Left renal pelvis (tissue), 4 donors: ENCODE results near the gene AKAP9. TPM values are rescaled to one million over a fixed set of nuclear protein-coding genes. Genes with fewer than 3 reads are reported as not detected.
"Not testable (repeated sequence)": the region's sequence is repeated elsewhere in the genome, so short reads cannot be mapped to it uniquely, and the experiment has no call there.

Experiments used
- DNase-seq, 4 donors: peaks; one replicate each; pipeline ENCODE4 v3.0.0-alpha.2; 2013; ENCODE audit warnings: low read depth in 4 of 4, low spot score in 3 of 4
- polyA plus RNA-seq, 4 donors: library from polyadenylated mRNA; unstranded; fragments of 120-200 nt; gene quantifications; one replicate each; pipeline ENCODE4 v1.2.1, GENCODE V29; 2013; ENCODE audit not compliant: insufficient read length in 4 of 4

AKAP9 gene
- polyA plus RNA-seq, 4 donors, result 59.4 to 99.1 (median 86.7) TPM

DNA sequence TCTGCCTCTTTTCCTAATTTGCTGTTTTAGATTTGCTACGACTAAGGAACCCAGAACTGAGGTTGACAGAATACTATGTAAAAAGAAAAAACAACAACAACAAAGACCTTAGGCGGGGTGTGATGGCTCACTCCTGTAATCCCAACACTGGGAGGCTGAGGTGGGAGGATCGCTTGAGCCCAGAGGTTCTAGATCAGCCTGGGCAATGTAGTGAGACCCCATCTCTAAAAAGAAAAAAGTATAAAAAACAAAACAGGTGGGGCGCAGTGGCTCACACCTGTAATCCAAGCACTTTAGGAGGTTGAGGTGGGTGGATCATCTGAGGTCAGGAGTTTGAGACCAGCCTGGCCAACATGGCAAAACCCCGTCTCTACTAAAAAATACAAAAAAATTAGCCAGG, 4.3 kb downstream of the AKAP9 start:
- DNase-seq, result not testable (repeated sequence)

DNA sequence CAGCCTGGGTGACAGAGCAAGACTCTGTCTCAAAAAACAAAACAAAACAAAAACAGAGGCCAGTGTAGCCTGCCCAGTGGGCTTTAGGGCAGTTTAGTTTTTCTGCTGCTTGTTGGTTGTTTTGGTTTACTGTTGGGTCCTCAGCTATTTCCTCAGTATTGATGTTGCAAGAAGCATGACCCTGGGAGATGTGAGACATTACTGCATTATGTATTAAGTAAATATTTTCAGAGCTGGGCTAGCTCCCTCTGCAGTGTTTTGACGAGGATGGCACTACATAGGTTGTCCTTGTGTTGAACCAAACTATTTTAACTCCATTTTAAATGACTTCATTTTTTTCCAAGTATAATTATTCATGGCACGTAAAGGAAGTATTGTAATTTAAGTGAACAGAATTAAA, 4.8 kb downstream of the AKAP9 start:
- DNase-seq, result no peak

DNA sequence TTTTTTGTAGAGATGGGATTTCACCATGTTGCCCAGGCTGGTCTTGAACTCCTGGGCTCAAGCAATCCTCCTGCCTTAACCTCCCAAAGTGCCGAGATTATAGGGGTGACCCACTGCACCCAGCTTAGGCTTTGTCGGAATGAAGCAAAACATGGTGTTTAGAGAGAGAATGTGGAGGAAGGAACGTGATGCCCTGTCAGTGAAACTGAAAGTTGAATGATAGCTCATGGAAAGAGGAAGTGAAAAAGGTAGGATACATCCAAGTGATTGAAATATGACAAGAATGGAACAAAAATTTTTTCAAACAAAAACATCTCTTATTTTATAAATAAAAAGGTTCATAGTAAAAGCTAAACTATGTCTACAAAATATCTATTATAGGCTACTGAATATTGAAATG, 5.9 kb downstream of the AKAP9 start:
- no peak for DNase-seq

DNA sequence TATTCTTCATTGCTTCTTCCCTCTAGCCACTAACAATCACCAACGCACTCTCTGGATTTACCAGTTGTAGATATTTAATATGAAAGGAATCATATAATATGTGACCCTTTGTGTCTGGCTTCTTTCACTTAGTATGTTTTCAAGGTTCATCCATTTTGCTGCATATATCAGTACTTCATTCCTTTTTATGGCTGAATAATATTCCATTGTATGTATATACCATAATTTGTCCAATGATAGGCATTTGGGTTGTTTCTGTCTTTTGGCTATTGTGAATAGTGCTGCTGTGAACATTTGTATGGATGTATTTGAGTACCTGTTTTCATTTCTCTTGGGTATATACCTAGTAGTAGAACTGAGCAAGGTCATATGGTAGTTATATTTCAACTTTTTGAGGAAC, 7.3 kb downstream of the AKAP9 start:
- DNase-seq, result no peak

DNA sequence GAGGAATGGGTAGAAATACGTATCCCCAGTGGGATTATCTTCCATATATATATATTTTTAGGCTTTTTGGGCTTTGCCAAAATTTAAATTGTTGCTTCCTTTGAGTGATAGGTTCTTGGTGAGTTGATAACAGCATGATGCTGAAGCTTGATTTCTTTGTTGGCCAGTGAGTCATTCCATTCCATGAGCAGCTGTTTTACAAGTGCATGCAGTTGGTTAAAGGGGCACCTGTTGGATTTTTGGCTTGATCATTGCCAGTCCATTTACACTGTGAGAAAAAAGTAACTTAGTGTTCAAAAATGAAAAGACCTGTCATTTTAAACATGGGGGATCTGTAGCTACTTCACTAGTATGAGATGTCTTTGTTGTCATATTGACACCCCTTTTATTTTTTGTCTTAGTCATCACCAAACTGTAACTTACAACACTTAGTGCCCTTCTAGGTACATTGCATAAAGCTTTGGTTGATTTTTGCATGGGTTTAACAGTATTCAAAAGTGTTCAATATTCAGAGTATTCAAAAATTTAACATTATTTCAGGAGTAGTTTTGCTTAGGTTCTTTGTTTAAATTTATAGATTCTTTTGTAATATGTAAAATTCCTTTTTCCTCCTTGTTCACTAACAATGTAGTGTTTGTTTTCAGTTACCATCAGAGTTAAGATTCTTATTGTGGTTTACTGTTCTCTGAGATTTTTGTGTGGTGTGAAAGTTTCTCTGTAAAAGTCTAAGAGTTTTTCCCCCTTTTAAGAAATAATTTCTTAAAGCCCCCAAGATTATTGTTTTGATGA, 8.8 kb downstream of the AKAP9 start:
- no peak for DNase-seq

DNA sequence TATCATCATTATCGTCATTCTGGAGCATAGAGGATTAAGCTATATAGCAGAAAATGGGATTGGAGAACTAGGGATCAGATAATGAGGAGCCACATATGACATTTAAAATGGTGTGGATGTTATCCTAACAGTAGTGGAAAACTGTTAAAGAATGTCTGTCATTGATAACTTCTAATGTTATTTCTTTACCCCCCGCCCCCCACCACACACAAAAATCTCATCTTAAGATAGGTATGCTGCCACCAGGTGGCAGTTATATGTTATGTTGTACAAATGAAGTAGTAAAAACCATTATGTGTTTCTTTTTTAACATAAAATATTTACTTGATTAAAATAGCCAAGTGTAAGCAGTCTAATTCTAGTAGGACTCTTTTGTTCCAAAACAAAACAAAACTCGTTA, 13.0 kb downstream of the AKAP9 start:
- no peak for DNase-seq

DNA sequence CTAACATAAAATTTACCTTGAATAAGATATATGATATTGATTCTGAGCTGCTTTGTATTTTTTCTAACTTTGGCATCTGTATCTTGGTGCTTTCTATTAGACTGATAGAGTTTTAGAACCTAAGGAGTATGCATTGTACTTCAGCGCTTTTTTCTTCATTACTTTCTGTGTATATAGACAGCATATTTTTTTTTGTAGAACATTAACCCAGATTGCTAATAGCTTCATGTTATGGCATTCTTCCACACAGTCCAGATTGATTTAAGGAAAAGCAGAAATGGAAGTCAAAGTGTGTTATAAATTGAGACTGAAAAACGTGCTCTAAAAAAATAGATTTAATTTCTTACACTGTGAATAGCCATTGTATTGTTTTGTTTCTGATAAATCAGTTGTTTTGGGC, 15.8 kb downstream of the AKAP9 start:
- DNase-seq, result not testable (repeated sequence)

DNA sequence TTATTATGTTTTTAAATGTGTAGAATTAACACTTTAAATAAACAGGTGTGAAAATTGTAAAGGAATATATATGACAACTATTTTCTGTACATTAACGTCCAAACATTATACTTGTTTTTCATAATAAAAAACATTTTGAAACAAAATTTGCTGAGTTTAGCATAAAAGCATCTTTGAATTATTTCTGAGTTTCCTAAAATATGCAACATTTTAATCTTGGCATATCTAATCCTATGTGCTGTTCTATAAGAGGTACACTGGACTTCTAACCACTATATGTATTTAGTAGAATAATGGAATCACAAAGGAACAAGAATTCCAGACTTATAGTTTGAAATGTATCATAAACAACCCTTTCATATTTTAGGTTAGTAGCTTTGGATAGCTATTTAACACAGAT, 16.6 kb downstream of the AKAP9 start:
- no peak for DNase-seq

DNA sequence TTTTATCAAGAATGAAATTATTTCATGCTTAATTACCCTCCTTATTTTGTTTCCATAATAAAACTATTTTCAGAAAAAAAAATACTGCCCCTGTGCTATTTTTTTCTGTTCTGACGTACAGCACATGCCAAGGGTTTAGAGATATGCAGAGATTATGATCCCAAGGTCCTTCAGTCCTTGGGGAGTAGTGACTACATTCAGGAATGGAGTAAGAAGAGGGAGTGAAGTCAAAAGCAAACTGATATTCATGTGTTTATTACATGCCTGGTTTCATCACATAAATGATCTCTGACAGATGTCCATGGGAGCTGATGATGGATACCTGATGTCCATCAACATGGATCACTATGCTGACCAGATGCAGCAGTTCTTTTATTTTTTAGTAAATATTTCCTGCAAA, 17.2 kb downstream of the AKAP9 start:
- no peak for DNase-seq

DNA sequence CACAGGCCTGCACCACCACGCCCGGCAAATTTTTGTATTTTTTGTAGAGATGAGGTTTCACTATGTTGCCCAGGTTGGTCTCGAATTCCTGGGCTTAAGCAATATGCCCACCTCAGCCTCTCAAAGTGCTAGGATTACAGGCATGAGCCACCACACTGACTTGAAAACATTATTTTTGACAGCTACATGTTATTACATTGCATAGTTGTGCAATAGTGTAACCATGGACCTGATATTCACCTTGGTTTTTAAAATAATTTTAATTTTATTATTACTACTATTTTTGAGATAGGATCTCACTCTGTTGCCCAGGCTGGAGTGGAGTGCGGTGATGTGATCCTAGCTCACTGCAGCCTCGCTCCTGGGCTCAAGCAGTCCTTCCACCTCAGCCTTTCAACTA, 18.4 kb downstream of the AKAP9 start:
- no peak for DNase-seq

DNA sequence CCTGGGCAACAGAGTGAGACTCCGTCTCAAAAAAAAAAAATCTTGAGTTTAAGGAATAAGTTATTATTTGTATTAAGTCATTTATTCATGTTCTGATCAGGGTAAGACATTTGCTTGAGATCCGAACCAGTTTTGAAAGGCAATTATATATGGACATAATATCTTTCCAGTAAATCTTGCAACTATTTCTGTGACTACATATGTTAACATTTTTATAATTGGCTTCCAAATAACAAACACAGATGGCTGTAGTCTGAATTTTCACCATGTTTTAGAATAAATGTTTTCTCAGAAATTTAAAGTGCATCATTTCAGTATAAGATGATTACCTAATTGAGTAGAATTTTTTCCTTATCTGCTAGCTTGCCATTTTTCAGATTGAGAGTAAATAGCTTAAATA, 21.2 kb downstream of the AKAP9 start:
- DNase-seq, result no peak

DNA sequence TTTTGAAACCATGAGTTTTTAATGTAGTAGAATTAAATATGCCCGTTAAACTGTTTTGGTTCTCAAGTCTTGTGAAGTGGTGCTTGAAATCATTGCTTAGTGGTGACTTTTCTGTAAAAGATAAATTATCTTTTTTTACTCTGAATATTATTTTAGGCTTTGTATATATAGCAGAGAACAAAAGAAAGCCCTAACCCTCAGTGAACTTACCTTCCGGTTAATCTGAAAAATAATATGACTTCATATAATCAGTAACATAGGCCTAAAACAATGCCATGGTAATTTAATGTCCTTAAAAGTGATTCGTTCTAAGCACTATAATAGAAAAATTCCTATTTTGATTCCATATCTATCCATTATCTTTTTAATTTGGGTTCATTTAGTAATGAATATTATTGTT, 21.8 kb downstream of the AKAP9 start:
- DNase-seq, result no peak

DNA sequence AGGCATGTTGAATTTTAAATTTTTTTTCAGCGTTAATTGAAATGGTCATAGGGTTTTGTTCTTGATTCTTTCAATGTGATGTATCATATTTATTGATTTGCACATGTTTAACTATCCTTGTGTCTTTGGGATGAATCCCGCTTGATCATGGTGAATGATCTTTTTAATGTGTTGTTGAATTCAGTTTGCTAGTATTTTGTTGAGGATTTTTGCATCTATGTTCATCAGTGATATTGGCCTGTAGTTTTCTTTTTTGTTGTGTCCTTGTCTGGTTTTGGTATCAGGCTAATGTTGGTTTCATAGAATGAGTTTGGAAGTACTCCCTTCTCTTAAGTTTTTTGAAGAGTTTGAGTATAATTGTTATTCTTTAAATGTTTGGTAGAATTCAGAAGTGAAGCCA, 26.9 kb downstream of the AKAP9 start:
- DNase-seq, result not testable (repeated sequence)

DNA sequence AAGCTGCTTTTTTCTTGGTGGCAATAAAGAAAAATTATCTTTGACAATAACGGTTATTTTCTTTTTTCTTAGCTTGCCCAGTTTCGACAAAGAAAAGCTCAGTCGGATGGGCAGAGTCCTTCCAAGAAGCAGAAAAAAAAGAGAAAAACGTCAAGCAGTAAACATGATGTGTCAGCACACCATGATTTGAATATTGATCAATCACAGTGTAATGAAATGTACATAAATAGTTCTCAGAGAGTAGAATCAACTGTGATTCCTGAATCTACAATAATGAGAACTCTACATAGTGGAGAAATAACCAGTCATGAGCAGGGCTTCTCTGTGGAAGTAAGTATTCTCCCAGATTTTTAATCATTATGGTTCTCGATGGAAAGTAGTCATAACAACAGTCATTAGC, 33.0 kb downstream of the AKAP9 start:
- no peak for DNase-seq

DNA sequence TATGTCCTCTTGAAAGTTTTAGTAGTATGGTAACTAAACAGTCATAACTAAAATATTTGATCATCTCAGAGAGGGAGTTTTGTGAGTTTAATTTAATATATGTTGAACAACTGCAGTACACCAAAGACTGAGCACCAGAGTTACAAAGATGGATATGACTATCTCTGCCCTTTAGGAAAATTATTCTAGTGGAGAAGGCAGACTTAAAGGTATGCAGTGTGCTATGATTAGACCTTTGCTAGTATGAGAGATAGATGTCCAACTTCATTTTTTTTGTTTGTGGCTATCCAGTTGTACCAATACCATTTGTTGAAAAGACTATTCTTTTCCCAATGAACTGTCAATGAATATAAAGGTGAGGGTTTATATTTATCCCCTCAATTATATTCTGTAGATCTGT, 33.4 kb downstream of the AKAP9 start:
- DNase-seq, result no peak

DNA sequence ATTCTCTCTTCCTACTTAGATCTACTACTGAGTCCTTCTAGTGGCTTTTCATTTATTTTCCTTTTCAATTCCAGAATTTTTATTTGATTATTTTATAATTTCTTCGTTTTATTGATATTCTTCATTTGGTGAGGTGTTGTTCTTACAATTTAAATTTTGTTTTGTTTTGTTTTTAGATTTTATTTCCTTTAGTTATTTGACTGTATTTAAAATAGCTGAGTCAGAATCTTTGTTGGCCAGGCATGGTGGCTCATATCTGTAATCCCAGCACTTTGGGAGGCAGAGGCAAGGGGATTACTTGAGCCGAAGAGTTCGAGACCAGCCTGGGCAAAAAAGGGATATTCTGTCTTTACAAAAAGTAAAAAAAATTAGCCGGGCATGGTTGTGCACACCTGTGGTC, 36.1 kb downstream of the AKAP9 start:
- DNase-seq, result no peak

DNA sequence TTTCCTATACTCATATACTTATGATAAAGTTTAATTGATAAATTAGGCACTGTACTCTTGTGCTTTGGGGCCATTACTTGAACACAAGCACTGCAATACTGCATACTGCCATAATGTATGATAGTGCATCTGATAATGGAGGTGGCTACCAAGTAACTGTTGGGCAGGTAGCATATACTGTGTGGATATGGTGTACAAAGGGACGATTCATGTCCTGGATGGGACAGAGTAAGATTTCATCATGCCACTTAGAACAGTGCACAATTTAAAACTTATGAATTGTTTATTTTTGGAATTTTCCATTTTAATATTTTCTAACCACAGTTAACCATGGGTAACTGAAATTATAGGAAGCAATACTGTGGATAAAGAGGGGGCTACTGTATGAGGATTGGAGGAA, 38.9 kb downstream of the AKAP9 start:
- no peak for DNase-seq

DNA sequence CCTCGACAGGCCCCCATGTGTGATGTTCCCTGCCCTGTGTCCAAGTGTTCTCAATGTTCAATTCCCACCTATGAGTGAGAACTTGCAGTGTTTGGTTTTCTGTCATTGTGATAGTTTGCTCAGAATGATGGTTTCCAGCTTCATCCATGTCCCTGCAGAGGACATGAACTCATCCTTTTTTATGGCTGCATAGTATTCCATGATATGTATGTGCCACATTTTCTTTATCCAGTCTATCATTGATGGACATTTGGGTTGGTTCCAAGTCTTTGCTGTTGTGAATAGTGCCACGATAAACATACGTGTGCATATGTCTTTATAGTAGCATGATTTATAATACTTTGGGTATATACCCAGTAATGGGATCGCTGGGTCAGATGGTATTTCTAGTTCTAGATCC, 41.7 kb downstream of the AKAP9 start:
- DNase-seq, result not testable (repeated sequence)

DNA sequence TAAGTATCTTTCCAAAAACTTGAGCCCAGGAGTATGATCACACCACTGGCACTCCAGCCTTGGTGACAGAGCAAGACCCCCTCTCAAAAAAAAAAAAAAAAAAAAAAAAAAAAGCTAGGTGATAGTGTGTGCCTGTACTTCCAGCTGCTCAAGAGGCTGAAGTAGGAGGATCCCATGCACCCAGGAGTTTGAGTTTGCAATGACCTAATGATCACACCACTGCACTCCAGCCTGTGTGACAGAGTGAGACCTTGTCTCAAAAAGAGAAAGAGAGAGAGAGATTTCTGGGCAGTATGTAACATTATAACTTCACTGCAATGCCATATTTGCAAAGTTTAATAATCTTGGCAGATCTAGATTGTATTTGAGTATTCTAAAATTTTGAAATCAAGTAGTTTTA, 47.6 kb downstream of the AKAP9 start:
- no peak for DNase-seq

DNA sequence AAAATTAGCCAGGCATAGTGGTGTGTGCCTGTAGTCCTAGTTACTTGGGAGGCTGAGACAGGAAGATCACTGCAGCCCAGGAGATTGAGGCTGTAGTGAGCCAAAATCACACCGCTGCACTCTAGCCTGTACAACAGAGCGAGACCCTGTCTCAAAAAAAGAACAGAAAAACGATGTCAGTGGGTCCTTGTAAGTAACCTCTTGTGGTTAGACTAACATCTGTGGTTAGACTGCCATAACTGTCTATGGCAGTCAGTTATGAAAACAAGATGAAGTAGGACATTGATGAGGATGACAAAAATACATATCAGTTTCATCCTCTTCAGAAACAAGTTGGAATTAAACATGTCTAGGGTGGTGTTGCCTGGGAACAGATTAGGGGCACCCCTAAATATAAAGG, 53.3 kb downstream of the AKAP9 start:
- no peak for DNase-seq

DNA sequence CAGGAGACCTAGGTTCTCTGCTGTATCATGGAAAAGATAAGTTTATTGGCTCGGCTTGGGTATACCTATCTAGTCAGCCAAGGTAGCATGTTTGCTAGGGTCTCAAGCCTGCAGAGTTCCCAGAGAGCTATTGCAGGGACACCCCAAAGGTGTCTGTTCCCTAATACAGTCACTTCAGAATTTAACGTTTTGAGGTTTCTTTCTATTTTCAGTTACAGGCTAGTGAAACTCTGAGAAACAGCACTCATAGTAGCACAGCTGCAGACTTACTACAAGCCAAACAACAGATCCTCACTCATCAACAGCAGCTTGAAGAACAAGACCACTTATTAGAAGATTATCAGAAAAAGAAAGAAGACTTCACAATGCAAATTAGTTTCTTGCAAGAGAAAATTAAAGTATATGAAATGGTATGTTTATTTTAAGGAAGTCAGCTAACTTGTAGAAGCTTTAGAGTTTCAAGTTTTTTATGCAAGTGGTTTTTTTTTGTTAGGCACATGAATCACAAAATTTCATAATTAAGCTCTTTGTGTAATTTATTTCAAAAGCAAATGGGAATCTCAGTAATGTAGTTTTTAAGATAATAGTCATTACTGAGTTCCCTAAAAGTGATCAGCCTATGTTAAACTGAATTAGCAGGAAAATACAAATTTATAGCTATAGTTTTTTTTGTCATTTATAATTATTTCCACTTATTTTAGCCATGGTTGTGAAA, 54.9 kb downstream of the AKAP9 start:
- no peak for DNase-seq
